HEK293 (cell line): ENCODE data around the gene DROSHA.

Experiments used
- CTCF ChIA-PET: fragments of 350-600 bp; formaldehyde crosslinking; extraction: SDS; loops from one replicate; lab custom pipeline; 2021; ENCODE audit warnings: antibody characterized with exemption; lab: Yijun Ruan, JAX
- POLR2A ChIA-PET: fragments of 300-600 bp; formaldehyde crosslinking; extraction: SDS; loops from one replicate; lab custom pipeline; 2020; ENCODE audit warnings: antibody characterized with exemption, inconsistent platforms; lab: Yijun Ruan, JAX
- H3K27ac ChIP-seq: fragments of 200-500 bp; sonication (Bioruptor generic); 2 replicates; pipeline ENCODE4 v1.5.1; 2014; ENCODE audit warnings: low read depth, low read length, control low read depth, inconsistent platforms; ENCODE audit errors: extremely low read depth
- H3K36me3 ChIP-seq, 2 experiments: fragments of 200-500 bp in 1 of 2; sonication (Bioruptor generic) in 1 of 2; 1 replicate in 1 of 2; 2 replicates in 1 of 2; pipeline ENCODE4 v1.5.1; 2014 to 2017; ENCODE audit warnings: inconsistent platforms in 2 of 2, low read length in 2 of 2; ENCODE audit not compliant: control insufficient read depth in 2 of 2, insufficient read depth in 1 of 2
- H3K4me1 ChIP-seq: fragments of 200-500 bp; sonication (Bioruptor generic); 2 replicates; pipeline ENCODE4 v1.5.1; 2014; ENCODE audit warnings: mild to moderate bottlenecking, low read length, inconsistent platforms; ENCODE audit not compliant: control insufficient read depth, insufficient read depth
- H3K4me3 ChIP-seq: 2 replicates; pipeline ENCODE4 v1.5.1; 2011; ENCODE audit warnings: low read depth, mild to moderate bottlenecking, control low read depth, low read length, moderate library complexity
- H3K9me3 ChIP-seq: fragments of 200-500 bp; sonication (Bioruptor generic); 2 replicates; pipeline ENCODE4 v1.5.1; 2014; ENCODE audit warnings: low read depth, low read length, inconsistent platforms; ENCODE audit not compliant: control insufficient read depth, insufficient read depth
- CTCF ChIP-seq: fragments of 450-650 bp; formaldehyde crosslinking; IDR thresholded peaks from 2 replicates; pipeline ENCODE4 v1.5.1; 2016; ENCODE audit warnings: missing biosample characterization, missing genetic modification characterization
- GLI4 ChIP-seq: fragments of 450-650 bp; formaldehyde crosslinking; IDR thresholded peaks from 2 replicates; pipeline ENCODE4 v1.5.1; 2016; ENCODE audit warnings: missing biosample characterization, missing genetic modification characterization
- RBAK ChIP-seq: fragments of 450-650 bp; formaldehyde crosslinking; IDR thresholded peaks from 2 replicates; pipeline ENCODE4 v1.5.1; 2016; ENCODE audit warnings: missing biosample characterization, missing genetic modification characterization
- SCRT2 ChIP-seq: fragments of 450-650 bp; formaldehyde crosslinking; IDR thresholded peaks from 2 replicates; pipeline ENCODE4 v1.5.1; 2016; ENCODE audit warnings: missing biosample characterization, missing genetic modification characterization
- ZBTB1 ChIP-seq: fragments of 450-650 bp; formaldehyde crosslinking; IDR thresholded peaks from 2 replicates; pipeline ENCODE4 v1.5.1; 2016; ENCODE audit warnings: missing biosample characterization, missing genetic modification characterization
- ZNF211 ChIP-seq: fragments of 450-650 bp; formaldehyde crosslinking; IDR thresholded peaks from 2 replicates; pipeline ENCODE4 v1.5.1; 2016; ENCODE audit warnings: low read depth, missing biosample characterization, missing genetic modification characterization
- ZNF23 ChIP-seq: fragments of 450-650 bp; formaldehyde crosslinking; IDR thresholded peaks from 2 replicates; pipeline ENCODE4 v1.5.1; 2016; ENCODE audit warnings: missing biosample characterization, missing genetic modification characterization, borderline replicate concordance
- ZNF239 ChIP-seq: fragments of 450-650 bp; formaldehyde crosslinking; IDR thresholded peaks from 2 replicates; pipeline ENCODE4 v1.5.1; 2016; ENCODE audit warnings: missing biosample characterization, missing genetic modification characterization
- ZNF266 ChIP-seq: fragments of 450-650 bp; formaldehyde crosslinking; IDR thresholded peaks from 2 replicates; pipeline ENCODE4 v1.5.1; 2016; ENCODE audit warnings: missing biosample characterization, missing genetic modification characterization, low read depth
- ZNF510 ChIP-seq: fragments of 450-650 bp; formaldehyde crosslinking; IDR thresholded peaks from 2 replicates; pipeline ENCODE4 v1.5.1; 2018; ENCODE audit warnings: mild to moderate bottlenecking, missing genetic modification characterization, missing biosample characterization; ENCODE audit not compliant: insufficient replicate concordance
- ZNF785 ChIP-seq: fragments of 450-650 bp; formaldehyde crosslinking; IDR thresholded peaks from 2 replicates; pipeline ENCODE4 v1.5.1; 2016; ENCODE audit warnings: missing biosample characterization, missing genetic modification characterization
- ZSCAN16 ChIP-seq: fragments of 450-650 bp; formaldehyde crosslinking; IDR thresholded peaks from 2 replicates; pipeline ENCODE4 v1.5.1; 2016; ENCODE audit warnings: missing biosample characterization, missing genetic modification characterization
- ZSCAN30 ChIP-seq: fragments of 450-650 bp; IDR thresholded peaks from 2 replicates; pipeline ENCODE4 v1.5.1; 2018; ENCODE audit warnings: missing biosample characterization, mild to moderate bottlenecking, missing genetic modification characterization, moderate library complexity
- TF ChIP-seq, protein P1 (sequence below): fragments of 450-650 bp; formaldehyde crosslinking; IDR thresholded peaks from 2 replicates; pipeline ENCODE4; 2016; ENCODE audit warnings: missing biosample characterization, missing genetic modification characterization
- TF ChIP-seq, protein P2 (sequence below): sonication (generic); formaldehyde crosslinking; IDR thresholded peaks from 2 replicates; pipeline ENCODE4 v1.8.1; 2022; ENCODE audit warnings: mild to moderate bottlenecking, moderate library complexity, missing genetic modification reagents
- TF ChIP-seq, protein P3 (sequence below): fragments of 450-650 bp; formaldehyde crosslinking; IDR thresholded peaks from 2 replicates; pipeline ENCODE4 v1.5.1; 2017; ENCODE audit warnings: missing biosample characterization, missing genetic modification characterization
- TF ChIP-seq, protein P4 (sequence below): fragments of 450-650 bp; formaldehyde crosslinking; IDR thresholded peaks from 2 replicates; pipeline ENCODE4 v1.5.1; 2016; ENCODE audit warnings: missing biosample characterization, missing genetic modification characterization, low read depth

Gene DROSHA

GRCh38 chr5:31495336-31495735, 36.6 kb downstream of the DROSHA start:
- Histone ChIP-seq H3K36me3 (peaks cover 73 to 91% of the 10 kb centered on the region in 2 experiments), H3K9me3 (no peaks in the 10 kb centered on the region), H3K4me3 (no peak overlapping the region), H3K4me1 (no peaks in the 10 kb centered on the region), H3K27ac (no peak overlapping the region)
- ChIA-PET POLR2A (no interaction called here), CTCF (no interaction called here)
- no peak for TF ChIP-seq ZSCAN30 (tag by site-specific recombination)
- TF ChIP-seq, protein P1, sequence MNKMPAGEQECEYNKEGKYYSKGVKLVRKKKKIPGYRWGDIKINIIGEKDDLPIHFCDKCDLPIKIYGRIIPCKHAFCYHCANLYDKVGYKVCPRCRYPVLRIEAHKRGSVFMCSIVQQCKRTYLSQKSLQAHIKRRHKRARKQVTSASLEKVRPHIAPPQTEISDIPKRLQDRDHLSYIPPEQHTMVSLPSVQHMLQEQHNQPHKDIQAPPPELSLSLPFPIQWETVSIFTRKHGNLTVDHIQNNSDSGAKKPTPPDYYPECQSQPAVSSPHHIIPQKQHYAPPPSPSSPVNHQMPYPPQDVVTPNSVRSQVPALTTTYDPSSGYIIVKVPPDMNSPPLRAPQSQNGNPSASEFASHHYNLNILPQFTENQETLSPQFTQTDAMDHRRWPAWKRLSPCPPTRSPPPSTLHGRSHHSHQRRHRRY (tag by site-specific recombination) = no peak
- TF ChIP-seq, protein P2, sequence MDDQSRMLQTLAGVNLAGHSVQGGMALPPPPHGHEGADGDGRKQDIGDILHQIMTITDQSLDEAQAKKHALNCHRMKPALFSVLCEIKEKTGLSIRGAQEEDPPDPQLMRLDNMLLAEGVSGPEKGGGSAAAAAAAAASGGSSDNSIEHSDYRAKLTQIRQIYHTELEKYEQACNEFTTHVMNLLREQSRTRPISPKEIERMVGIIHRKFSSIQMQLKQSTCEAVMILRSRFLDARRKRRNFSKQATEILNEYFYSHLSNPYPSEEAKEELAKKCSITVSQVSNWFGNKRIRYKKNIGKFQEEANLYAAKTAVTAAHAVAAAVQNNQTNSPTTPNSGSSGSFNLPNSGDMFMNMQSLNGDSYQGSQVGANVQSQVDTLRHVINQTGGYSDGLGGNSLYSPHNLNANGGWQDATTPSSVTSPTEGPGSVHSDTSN (CRISPR knock-in tag) = no peak
- TF ChIP-seq, protein P3, sequence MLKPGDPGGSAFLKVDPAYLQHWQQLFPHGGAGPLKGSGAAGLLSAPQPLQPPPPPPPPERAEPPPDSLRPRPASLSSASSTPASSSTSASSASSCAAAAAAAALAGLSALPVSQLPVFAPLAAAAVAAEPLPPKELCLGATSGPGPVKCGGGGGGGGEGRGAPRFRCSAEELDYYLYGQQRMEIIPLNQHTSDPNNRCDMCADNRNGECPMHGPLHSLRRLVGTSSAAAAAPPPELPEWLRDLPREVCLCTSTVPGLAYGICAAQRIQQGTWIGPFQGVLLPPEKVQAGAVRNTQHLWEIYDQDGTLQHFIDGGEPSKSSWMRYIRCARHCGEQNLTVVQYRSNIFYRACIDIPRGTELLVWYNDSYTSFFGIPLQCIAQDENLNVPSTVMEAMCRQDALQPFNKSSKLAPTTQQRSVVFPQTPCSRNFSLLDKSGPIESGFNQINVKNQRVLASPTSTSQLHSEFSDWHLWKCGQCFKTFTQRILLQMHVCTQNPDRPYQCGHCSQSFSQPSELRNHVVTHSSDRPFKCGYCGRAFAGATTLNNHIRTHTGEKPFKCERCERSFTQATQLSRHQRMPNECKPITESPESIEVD (tag by site-specific recombination) = no peak
- no peak for TF ChIP-seq ZNF23
- TF ChIP-seq ZNF785 (tag by site-specific recombination) = no peak
- no peak for TF ChIP-seq GLI4
- TF ChIP-seq ZNF211 (tag by site-specific recombination) = no peak
- no peak for TF ChIP-seq ZNF239 (tag by site-specific recombination)
- no peak for TF ChIP-seq ZBTB1 (tag by site-specific recombination)
- no peak for TF ChIP-seq ZNF266 (tag by site-specific recombination)
- TF ChIP-seq, protein P4, sequence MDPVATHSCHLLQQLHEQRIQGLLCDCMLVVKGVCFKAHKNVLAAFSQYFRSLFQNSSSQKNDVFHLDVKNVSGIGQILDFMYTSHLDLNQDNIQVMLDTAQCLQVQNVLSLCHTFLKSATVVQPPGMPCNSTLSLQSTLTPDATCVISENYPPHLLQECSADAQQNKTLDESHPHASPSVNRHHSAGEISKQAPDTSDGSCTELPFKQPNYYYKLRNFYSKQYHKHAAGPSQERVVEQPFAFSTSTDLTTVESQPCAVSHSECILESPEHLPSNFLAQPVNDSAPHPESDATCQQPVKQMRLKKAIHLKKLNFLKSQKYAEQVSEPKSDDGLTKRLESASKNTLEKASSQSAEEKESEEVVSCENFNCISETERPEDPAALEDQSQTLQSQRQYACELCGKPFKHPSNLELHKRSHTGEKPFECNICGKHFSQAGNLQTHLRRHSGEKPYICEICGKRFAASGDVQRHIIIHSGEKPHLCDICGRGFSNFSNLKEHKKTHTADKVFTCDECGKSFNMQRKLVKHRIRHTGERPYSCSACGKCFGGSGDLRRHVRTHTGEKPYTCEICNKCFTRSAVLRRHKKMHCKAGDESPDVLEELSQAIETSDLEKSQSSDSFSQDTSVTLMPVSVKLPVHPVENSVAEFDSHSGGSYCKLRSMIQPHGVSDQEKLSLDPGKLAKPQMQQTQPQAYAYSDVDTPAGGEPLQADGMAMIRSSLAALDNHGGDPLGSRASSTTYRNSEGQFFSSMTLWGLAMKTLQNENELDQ (tag by site-specific recombination) = no peak
- no peak for TF ChIP-seq ZSCAN16 (tag by site-specific recombination)
- TF ChIP-seq RBAK (tag by site-specific recombination) = no peak
- no peak for TF ChIP-seq CTCF (tag by site-specific recombination)
- TF ChIP-seq ZNF510 (tag by site-specific recombination) = no peak

DNA sequence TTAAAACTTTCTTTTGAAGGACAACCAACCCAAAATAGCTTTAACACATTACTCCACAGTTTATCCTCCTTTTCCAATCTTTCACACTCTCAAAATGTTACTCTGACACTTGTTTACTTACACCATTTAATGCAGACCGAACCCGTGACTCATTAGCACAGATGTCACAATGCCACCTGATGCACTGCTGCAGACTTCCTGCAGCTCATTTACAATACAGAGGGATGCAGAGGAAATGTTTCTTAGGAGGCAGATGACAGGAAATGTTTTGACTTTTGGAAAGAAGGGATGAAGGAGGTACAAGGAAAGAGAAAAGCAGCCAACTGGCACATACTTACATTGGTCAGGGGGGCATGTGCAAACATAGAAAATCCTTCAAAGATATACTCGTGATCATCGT, 39.0 kb downstream of the DROSHA start:
- Histone ChIP-seq H3K4me3 (no peak overlapping the region), H3K36me3 (peaks cover 83 to 86% of the 10 kb centered on the region in 2 experiments), H3K27ac (no peak overlapping the region), H3K4me1 (no peaks in the 10 kb centered on the region), H3K9me3 (no peaks in the 10 kb centered on the region)
- CTCF ChIA-PET = interaction anchor here (0.7 to 0.8 kb wide), 2 partner anchors 10 to 36 kb away, joined by 3 to 4 read pairs; no protein-coding TSS in a partner anchor
- TF ChIP-seq RBAK (tag by site-specific recombination) (no peak), SCRT2 (tag by site-specific recombination) (peak; percentile 95)
- POLR2A ChIA-PET = no interaction called here
